ENCODE results near the gene CLMN.
A peak's percentile ranks its signal among the peaks of the same experiment; 100 is the strongest.

Gene CLMN

DNA sequence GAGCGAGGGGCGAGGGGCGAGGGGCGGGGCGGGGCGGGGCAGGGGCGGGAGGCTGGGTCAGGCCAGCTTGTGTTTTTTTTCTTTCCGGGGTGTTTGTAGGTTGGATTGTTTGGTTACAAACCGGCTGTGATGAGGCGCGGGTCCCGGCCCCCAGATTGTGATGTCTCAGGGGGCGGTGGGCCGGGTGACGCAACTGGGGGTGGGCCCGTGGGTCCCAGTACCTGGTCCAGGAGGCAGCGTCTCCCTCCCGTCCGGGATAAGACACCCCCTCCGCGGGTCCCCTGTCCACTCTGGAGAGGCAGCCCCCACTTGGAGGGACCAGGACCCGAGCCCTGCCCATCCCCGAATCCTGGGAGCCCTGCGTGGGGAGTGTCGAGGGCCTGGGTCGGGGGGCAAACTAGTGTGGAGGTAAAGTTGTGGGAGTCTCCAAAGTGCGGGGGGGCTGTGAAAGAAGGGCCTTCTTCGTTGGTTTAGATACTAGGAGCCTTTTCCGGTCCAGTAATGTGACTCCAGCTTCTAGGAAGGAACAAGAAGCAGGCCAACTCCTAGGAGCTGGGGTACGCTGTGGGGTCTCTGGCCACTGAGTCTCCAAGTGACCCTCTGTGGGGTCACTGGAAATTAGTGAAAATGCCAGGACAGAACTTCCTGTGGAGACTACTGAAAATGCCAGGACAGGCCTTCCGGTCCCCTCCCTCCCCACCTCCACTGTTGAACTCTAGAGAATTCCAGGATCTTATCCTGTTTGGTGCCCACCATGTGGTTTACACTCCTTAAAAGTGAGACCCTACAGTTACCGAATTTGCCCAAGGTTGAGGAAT is 579 bp upstream of the CLMN start:
- ATAC-seq, result no peak
- DNase-seq, result no peak

DNA sequence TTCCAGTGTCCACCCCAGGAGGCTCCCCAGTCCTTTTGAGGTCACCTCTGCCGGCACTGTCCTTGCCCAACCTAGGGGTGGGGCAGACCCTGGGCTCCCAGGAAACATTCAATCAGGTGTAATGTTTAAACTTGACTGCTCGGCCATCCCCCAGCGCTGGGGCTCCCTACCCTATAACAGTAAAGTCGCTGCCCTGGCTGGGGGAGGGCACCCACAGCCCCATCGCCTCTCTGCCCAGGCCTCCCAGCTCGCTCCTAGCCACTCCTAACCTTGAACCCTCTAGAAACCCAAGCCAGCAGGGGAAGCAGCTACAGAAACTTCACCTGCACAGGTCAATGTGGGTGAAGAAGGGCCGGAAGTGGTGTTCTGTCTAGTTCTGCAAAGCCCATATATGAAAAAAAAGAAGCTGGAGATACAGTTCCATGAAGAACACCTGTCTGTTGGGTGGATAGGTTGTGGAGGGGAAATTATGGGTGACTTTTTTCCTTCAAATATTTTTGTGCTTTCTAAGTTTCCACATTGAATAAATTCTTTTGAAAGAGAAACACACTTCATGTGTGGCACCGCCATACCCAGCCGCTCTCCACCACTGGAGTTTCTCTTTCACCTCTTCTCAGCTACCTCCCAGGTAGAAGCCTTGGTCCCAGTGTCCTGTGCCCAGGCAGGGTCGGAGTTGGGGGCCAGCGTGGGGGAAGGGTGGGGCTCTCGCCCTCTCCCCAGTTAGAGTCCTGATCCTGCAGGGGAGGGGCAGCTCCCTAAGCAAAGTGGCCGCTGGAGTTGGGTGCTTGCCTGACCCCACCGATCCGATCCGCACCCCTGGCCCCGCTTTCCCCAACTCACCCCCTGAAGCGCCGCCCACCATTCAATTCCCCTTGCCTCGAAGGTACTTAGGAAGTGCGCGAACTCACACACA is 1.1 kb downstream of the CLMN start:
- ATAC-seq, result no peak
- no peak for DNase-seq

DNA sequence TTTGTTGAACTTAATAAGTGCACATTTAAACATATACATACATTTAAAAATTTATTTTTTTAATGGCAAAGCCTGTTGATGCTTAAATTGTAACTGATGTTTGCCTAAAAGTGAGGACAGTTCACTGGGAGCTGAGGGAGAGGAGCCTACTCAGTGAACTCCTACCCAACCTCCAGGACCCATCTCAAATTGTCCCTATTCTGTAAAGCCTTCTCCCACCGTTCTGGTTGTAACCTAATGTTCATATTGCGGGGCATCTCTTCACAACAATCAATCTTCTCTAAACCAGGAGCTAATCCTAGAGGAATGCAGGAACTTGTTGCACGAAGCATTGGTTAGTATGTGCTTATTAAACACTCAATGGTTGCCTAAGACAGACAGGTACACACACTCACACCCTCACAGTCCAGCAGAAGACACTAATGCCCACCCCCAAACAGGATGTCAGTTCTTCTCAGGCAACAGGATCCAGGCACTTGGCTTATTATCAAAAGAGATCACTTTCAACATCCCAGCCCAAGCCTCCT is 1.8 kb downstream of the CLMN start:
- ATAC-seq (no peak), DNase-seq (no peak)

GRCh38 chr14:95316821-95317220 is 2.9 kb downstream of the CLMN start:
- DNase-seq (no peak), ATAC-seq (no peak)

GRCh38 chr14:95315579-95315978 is 4.1 kb downstream of the CLMN start:
- DNase-seq, result no peak
- no peak for ATAC-seq

GRCh38 chr14:95315156-95315555 is 4.6 kb downstream of the CLMN start:
- DNase-seq (no peak), ATAC-seq (no peak)

DNA sequence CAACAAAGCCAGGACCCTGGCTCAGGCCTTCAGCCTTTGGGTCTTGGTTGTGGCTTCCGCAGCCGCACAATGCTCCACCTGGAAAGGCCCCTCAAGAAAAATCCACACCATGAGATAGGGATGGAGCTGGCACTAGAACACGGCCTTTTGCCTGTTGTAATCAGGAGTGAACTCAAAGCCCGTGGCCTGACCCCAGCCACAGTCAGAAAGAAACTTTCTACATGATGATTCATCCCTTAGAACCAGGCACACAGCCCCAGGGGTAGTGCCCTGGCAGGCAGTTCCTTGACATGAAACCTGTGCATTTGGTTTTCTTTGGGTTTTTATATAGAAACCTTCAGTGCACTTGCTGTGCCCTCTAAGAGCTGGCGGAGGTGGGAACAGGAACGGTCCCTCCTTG is 5.1 kb downstream of the CLMN start:
- DNase-seq (peak; percentile 51), ATAC-seq (peak; percentile 90)

DNA sequence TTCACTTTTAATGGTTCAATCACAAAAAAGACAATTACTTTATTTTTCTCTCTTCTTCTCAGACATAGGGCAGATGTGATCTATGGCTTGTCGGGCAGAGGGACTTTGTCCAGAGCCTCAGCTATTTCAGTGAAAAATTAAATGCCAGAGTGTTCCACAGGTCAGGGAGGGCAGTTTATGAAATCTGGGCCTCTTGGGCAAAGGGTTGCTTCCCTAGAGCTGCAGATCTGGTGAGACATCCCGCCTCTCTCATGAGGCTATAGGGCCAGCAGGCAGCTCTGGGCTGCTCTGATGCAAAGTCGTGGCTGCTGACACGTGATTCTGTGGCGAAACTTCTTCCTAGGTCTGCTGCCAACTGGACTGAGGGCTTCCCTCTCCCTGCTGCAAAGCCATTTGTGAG is 6.0 kb downstream of the CLMN start:
- DNase-seq (no peak), ATAC-seq (no peak)

GRCh38 chr14:95313190-95313589 is 6.5 kb downstream of the CLMN start:
- ATAC-seq, result no peak
- DNase-seq, result no peak

DNA sequence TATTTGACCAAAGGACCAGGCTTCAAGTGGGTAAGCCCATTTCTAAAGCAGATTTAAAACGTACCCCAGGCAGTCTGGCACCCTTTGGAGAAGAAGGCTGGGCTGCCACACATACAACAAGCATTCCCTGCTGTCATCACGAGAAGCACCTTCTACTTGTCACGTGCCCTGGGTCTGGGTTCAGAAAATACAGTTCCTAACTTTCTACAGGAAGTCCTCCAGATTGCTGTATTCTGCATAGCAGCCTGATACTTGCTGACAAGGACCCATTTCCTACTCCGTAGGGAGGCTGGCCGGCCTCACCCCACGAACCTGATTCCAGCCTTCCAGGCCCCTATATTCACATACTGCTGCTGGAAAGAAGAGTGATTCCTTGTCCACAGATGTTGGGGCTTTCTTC is 7.4 kb downstream of the CLMN start:
- ATAC-seq (no peak), DNase-seq (no peak)

- ATAC-seq (no peak), DNase-seq (no peak)
Observed at GRCh38 chr14:95311752-95312151, 8.0 kb downstream of the CLMN start.

- DNase-seq (no peak), ATAC-seq (no peak)
Observed at GRCh38 chr14:95310635-95311380, 8.9 kb downstream of the CLMN start.

- ATAC-seq, result no peak
- DNase-seq, result no peak
Observed at GRCh38 chr14:95309261-95310051, 10.3 kb downstream of the CLMN start.

GRCh38 chr14:95308073-95308472 is 11.6 kb downstream of the CLMN start:
- DNase-seq (no peak), ATAC-seq (no peak)

- ATAC-seq (no peak), DNase-seq (no peak)
Observed at GRCh38 chr14:95307402-95308041, 12.2 kb downstream of the CLMN start.

DNA sequence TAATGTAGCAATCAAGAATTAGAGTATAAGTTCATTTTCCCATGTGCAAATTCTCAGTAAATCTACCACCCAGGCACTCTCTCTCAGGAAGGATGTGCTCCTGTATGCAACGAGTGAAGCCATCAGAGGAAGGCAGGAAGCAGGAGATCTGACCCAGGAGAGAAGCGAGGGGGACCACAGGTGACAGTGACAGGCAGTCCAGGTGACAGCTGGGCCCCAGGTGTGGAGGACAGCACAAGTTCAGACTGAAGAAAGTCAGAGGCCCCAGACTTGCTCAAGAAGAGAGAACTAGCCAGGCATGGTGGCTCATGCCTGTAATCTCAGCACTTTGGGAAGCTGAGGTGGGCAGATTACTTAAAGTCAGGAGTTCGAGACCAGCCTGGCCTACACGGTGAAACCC is 13.8 kb downstream of the CLMN start:
- ATAC-seq, result no peak
- DNase-seq, result no peak

DNA sequence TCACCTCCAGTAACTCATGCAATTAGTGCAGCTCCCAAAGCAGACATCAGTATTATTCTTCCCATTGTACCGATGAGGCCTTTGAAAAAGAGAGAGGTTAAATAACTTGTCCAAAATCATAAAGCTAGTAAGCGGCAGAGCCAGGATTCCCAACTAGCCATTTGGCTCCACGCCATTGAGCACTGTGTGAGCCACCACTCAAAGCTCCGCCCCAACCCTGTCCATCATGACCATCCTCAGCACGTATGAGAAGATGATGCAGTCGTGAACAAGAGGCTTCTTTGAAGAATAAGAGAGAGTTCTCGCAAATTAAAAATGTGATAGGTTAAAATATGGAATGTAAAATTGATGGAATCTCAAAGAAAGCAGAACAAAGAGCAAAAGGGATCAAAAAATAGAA is 14.6 kb downstream of the CLMN start:
- DNase-seq (no peak), ATAC-seq (no peak)

DNA sequence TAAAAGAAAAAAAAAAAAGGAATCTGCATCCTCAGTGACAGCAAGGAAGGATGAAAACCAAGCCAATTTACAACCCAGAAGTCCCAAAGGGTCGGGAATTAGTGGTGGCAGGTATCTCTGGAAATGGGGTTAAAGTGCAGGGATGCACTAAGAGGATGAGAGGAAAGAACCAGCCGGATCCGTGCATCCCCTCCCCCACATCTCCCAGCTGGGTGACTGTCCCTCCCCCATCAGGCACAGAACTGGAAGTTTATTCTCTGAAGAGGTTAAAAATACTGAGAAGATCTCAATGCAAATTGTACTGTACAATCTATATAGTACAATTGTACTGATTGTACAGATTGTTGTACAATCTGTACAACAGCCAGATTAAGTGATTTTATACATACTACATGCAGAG is 15.4 kb downstream of the CLMN start:
- DNase-seq (no peak), ATAC-seq (no peak)

GRCh38 chr14:95303552-95303951 is 16.2 kb downstream of the CLMN start:
- DNase-seq (no peak), ATAC-seq (no peak)

DNA sequence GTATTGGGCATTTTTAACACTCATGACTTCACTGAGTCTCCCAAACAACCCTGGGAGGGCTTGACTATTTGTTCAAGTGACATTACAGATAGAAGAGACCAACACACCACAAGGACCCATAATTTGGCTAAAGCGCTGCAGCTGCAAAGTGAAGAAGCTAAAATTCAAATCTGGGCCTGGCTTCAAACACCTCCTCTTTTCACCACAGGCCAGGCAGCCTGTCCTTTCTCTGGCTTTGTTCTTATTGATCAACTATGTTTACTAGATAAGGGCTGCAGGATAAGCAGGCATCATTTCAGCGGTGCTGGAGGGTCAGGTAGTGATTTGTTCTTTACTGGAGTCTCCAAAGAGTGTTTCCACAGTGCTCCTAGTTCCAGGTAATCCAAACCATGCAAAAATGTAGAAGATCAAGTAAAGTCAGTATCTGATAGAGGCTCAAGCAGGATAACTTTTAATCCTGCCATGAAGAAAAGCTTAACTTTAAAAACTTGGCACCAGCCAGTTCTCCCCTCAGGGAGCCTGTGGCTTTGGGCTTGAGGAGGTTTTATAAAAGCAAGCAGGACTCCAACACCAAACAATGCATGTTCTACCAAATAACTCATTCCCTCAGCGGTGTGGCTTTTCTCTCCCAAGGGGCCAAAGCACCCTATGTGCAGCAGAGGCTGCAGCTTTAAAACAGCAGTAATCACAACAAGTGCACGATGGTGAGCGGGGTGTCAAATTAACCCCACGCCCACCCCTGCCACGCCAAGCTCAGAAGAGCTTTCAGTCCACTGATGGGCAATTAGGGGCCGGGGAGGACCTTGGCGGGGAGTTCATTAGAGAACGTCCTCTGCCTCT is 16.8 kb downstream of the CLMN start:
- no peak for DNase-seq
- ATAC-seq, result no peak

Data from stimulated activated naive CD8-positive, alpha-beta T cell treated with anti-CD3 and anti-CD28 coated beads, Interleukin-15, Interleukin-2, amounts not matched to agents 100 U/mL and 50 U/mL, for 24 hours (primary cell).